HG03175 (cell line): ENCODE results near the gene PLBD2.

ENCODE experiments used
- ATAC-seq: cut with Tn5 transposase; IDR thresholded peaks from one replicate; pipeline ENCODE4 v1.9.1; 2021; ENCODE audit warnings: mild to moderate bottlenecking, moderate library complexity; ENCODE audit not compliant: unreplicated experiment

The PLBD2 gene

GRCh38 chr12:113368331-113368730, 9.9 kb downstream of the PLBD2 start:
- ATAC-seq = no peak

- ATAC-seq = no peak
These were observed 11.1 kb downstream of the PLBD2 start for GRCh38 chr12:113369391-113369985.

GRCh38 chr12:113370923-113371682, 12.7 kb downstream of the PLBD2 start:
- ATAC-seq = no peak

GRCh38 chr12:113371808-113372207, 13.4 kb downstream of the PLBD2 start:
- no peak for ATAC-seq

- no peak for ATAC-seq
These were observed 14.0 kb downstream of the PLBD2 start for GRCh38 chr12:113372371-113372770.

- ATAC-seq = no peak
These were observed 15.1 kb downstream of the PLBD2 start for GRCh38 chr12:113373440-113373839.

- ATAC-seq = no peak
These were observed 15.6 kb downstream of the PLBD2 start for GRCh38 chr12:113373969-113374368.

- ATAC-seq = no peak
These were observed 16.5 kb downstream of the PLBD2 start for GRCh38 chr12:113374823-113375428.

GRCh38 chr12:113378291-113378690, 19.9 kb downstream of the PLBD2 start:
- ATAC-seq = no peak

- ATAC-seq = no peak
These were observed 22.8 kb downstream of the PLBD2 start for GRCh38 chr12:113381220-113381619.

- no peak for ATAC-seq
These were observed 23.8 kb downstream of the PLBD2 start for GRCh38 chr12:113382206-113382605.

- ATAC-seq = no peak
These were observed 26.4 kb downstream of the PLBD2 start for GRCh38 chr12:113384778-113385177.

GRCh38 chr12:113385282-113385882, 27.0 kb downstream of the PLBD2 start:
- no peak for ATAC-seq

GRCh38 chr12:113386866-113387566, 28.6 kb downstream of the PLBD2 start:
- no peak for ATAC-seq

GRCh38 chr12:113387631-113388030, 29.2 kb downstream of the PLBD2 start:
- no peak for ATAC-seq

- no peak for ATAC-seq
These were observed 30.0 kb downstream of the PLBD2 start for GRCh38 chr12:113388351-113388750.

- ATAC-seq = no peak
These were observed 32.0 kb downstream of the PLBD2 start for GRCh38 chr12:113390064-113391043.

- ATAC-seq = no peak
These were observed 32.8 kb downstream of the PLBD2 start for GRCh38 chr12:113391145-113391544.

- ATAC-seq = no peak
These were observed 33.4 kb downstream of the PLBD2 start for GRCh38 chr12:113391650-113392337.
